Keratinocyte (primary cell): ENCODE data around the gene SLC17A9.
A peak's percentile ranks its signal among the peaks of the same experiment; 100 is the strongest.

Source experiments
- CTCF ChIP-seq, 3 experiments: IDR thresholded peaks in 1 of 3; conservative IDR thresholded peaks in 1 of 3; optimal IDR thresholded peaks in 1 of 3; 2 replicates in 2 of 3; 3 replicates in 1 of 3; pipeline versions ENCODE3 to v1.5.1; 2011; ENCODE audit warnings: low read length in 3 of 3, mild to moderate bottlenecking in 3 of 3, moderate library complexity in 2 of 3, control low read depth in 1 of 3, inconsistent platforms in 1 of 3; ENCODE audit not compliant: insufficient read depth in 2 of 3; ENCODE audit errors: extremely low read depth in 1 of 3
- EZH2 ChIP-seq: IDR thresholded peaks from one replicate; pipeline ENCODE4 v1.6.1; 2012; ENCODE audit warnings: inconsistent platforms, mild to moderate bottlenecking, low read length, moderate library complexity

GRCh38 chr20:63005862-63006539 is 53.5 kb downstream of the SLC17A9 start:
- TF ChIP-seq CTCF (optimal IDR thresholded peaks at IDR 0.05 in 1 of 3, IDR thresholded peaks at IDR 0.05 in 1 of 3, conservative IDR thresholded peaks at IDR 0.05 in 1 of 3; ENCODE audit: extremely low read depth in 1 of 3, insufficient read depth in 2 of 3, low read length in 3 of 3): no peak
- peak; percentile 94 for TF ChIP-seq EZH2
